DMS153 (cell line): ENCODE data around the gene PLVAP.

Experiments used
- DNase-seq: peaks from one replicate; lab custom pipeline; 2025; lab: John Stamatoyannopoulos, UW

PLVAP gene

GRCh38 chr19:17321655-17322489 lies 55.3 kb downstream of the PLVAP start:
- DNase-seq, result no peak

- no peak for DNase-seq
Measured at GRCh38 chr19:17320435-17320834, 56.7 kb downstream of the PLVAP start.

- no peak for DNase-seq
Measured at GRCh38 chr19:17319473-17320238, 57.5 kb downstream of the PLVAP start.

GRCh38 chr19:17318966-17319365 lies 58.2 kb downstream of the PLVAP start:
- DNase-seq, result no peak

- no peak for DNase-seq
Measured at GRCh38 chr19:17314007-17314593, 63.0 kb downstream of the PLVAP start.

- no peak for DNase-seq
Measured at GRCh38 chr19:17312189-17313113, 64.7 kb downstream of the PLVAP start.

- DNase-seq, result no peak
Measured at GRCh38 chr19:17311455-17312188, 65.5 kb downstream of the PLVAP start.

- no peak for DNase-seq
Measured at GRCh38 chr19:17309965-17310461, 67.1 kb downstream of the PLVAP start.

- DNase-seq, result peak; percentile 99
Measured at GRCh38 chr19:17309198-17309964, 67.8 kb downstream of the PLVAP start, which contains the start of gene DDA1. Gene DDA1, plus strand, starts transcription at chr19:17309563. Its CDS starts 92 bp downstream, at chr19:17309655.

- no peak for DNase-seq
Measured at GRCh38 chr19:17307876-17308377, 69.2 kb downstream of the PLVAP start.

GRCh38 chr19:17306285-17306714 lies 70.8 kb downstream of the PLVAP start:
- DNase-seq, result no peak

GRCh38 chr19:17305517-17306284 lies 71.4 kb downstream of the PLVAP start, which contains the start of gene MRPL34:
Gene MRPL34, plus strand, starts transcription at chr19:17305872. Its CDS starts 21 bp downstream, at chr19:17305893.
- DNase-seq, result peak; percentile 99

GRCh38 chr19:17305216-17305516 lies 72.0 kb downstream of the PLVAP start:
- no peak for DNase-seq

- DNase-seq, result no peak
Measured at GRCh38 chr19:17304386-17305215, 72.5 kb downstream of the PLVAP start.

GRCh38 chr19:17303940-17304267 lies 73.2 kb downstream of the PLVAP start:
- no peak for DNase-seq

GRCh38 chr19:17303167-17303939 lies 73.8 kb downstream of the PLVAP start, which contains the start of gene ABHD8:
Gene ABHD8, minus strand, starts transcription at chr19:17303425. Its CDS starts 1,809 bp downstream, at chr19:17301616.
- DNase-seq, result peak; percentile 93
